ENCODE measurements around the gene STX17. TPM values are rescaled to one million over a fixed set of nuclear protein-coding genes. Genes with fewer than 3 reads are reported as not detected.

The STX17 gene
- total RNA-seq, 1 donor from 2014 or later: 42.6 TPM

GRCh38 chr9:99971410-99971809, 65.0 kb downstream of the STX17 start:
- no peak for TF ChIP-seq CTCF (IDR thresholded peaks at IDR 0.05)
- peaks cover 35% of the 10 kb centered on the region for H3K36me3 ChIP-seq
- DNase-seq: no peak
- no peak overlapping the region for H3K27ac ChIP-seq
- H3K4me3 ChIP-seq: no peak overlapping the region
- no peaks in the 10 kb centered on the region for H3K4me1 ChIP-seq
- ATAC-seq: peak; percentile 62
- intact Hi-C loops (cut with DNase I): no loop called here
- H3K27me3 ChIP-seq: no peaks in the 10 kb centered on the region
- H3K9me3 ChIP-seq: no peaks in the 10 kb centered on the region

- TF ChIP-seq CTCF (IDR thresholded peaks at IDR 0.05): no peak
- Histone ChIP-seq H3K36me3 (peaks cover 20% of the 10 kb centered on the region), H3K27me3 (no peaks in the 10 kb centered on the region), H3K4me1 (no peaks in the 10 kb centered on the region), H3K4me3 (no peak overlapping the region), H3K9me3 (no peaks in the 10 kb centered on the region), H3K27ac (no peak overlapping the region)
- intact Hi-C loops (cut with DNase I): no loop called here
- ATAC-seq (no peak), DNase-seq (no peak)
Measured at GRCh38 chr9:99973455-99973854, 67.0 kb downstream of the STX17 start.

GRCh38 chr9:99977033-99977792, 70.8 kb downstream of the STX17 start:
- no peak for TF ChIP-seq CTCF (IDR thresholded peaks at IDR 0.05)
- H3K4me3 ChIP-seq: no peak overlapping the region
- H3K4me1 ChIP-seq: no peaks in the 10 kb centered on the region

GRCh38 chr9:99978221-99978620, 71.8 kb downstream of the STX17 start:
- H3K4me1 ChIP-seq: no peaks in the 10 kb centered on the region
- no peaks in the 10 kb centered on the region for H3K27me3 ChIP-seq
- H3K4me3 ChIP-seq: no peak overlapping the region
- H3K9me3 ChIP-seq: no peaks in the 10 kb centered on the region
- ATAC-seq: no peak
- H3K36me3 ChIP-seq: peaks cover 17% of the 10 kb centered on the region
- intact Hi-C loops (cut with DNase I): no loop called here
- no peak for DNase-seq
- no peak overlapping the region for H3K27ac ChIP-seq
- TF ChIP-seq CTCF (IDR thresholded peaks at IDR 0.05): no peak

More at GRCh38 chr9:99977033-99977792, 70.8 kb downstream of the STX17 start:
- DNase-seq (no peak), ATAC-seq (no peak)
- no peaks in the 10 kb centered on the region for H3K27me3 ChIP-seq
- H3K27ac ChIP-seq: no peak overlapping the region
- intact Hi-C loops (cut with DNase I): no loop called here
- peaks cover 8% of the 10 kb centered on the region for H3K36me3 ChIP-seq
- no peaks in the 10 kb centered on the region for H3K9me3 ChIP-seq

GRCh38 chr9:99980598-99980997, 74.1 kb downstream of the STX17 start:
- Histone ChIP-seq H3K4me3 (no peak overlapping the region), H3K36me3 (peaks cover 17% of the 10 kb centered on the region), H3K27me3 (no peaks in the 10 kb centered on the region), H3K27ac (no peak overlapping the region), H3K4me1 (no peaks in the 10 kb centered on the region), H3K9me3 (no peaks in the 10 kb centered on the region)
- TF ChIP-seq CTCF (IDR thresholded peaks at IDR 0.05): no peak
- DNase-seq: no peak
- ATAC-seq: no peak
- intact Hi-C loops (cut with DNase I): no loop called here

Data from upper lobe of right lung (tissue), 1 donor.